NT2/D1 (cell line): Measurements from ENCODE around the gene RELB.
"Not testable (repeated sequence)": the region's sequence is repeated elsewhere in the genome, so short reads cannot be mapped to it uniquely, and the experiment has no call there.

Experiments used
- SUZ12 ChIP-seq: IDR thresholded peaks from 2 replicates; pipeline ENCODE4 v1.6.1; 2011; ENCODE audit not compliant: insufficient read length, insufficient read depth; ENCODE audit errors: extremely low read depth
- YY1 ChIP-seq: IDR thresholded peaks from 2 replicates; pipeline ENCODE4 v1.6.1; 2011; ENCODE audit not compliant: insufficient read length, insufficient read depth
- ZNF274 ChIP-seq: IDR thresholded peaks from 2 replicates; pipeline ENCODE4 v1.6.1; 2011; ENCODE audit warnings: mild to moderate bottlenecking, low read depth, low read length

DNA sequence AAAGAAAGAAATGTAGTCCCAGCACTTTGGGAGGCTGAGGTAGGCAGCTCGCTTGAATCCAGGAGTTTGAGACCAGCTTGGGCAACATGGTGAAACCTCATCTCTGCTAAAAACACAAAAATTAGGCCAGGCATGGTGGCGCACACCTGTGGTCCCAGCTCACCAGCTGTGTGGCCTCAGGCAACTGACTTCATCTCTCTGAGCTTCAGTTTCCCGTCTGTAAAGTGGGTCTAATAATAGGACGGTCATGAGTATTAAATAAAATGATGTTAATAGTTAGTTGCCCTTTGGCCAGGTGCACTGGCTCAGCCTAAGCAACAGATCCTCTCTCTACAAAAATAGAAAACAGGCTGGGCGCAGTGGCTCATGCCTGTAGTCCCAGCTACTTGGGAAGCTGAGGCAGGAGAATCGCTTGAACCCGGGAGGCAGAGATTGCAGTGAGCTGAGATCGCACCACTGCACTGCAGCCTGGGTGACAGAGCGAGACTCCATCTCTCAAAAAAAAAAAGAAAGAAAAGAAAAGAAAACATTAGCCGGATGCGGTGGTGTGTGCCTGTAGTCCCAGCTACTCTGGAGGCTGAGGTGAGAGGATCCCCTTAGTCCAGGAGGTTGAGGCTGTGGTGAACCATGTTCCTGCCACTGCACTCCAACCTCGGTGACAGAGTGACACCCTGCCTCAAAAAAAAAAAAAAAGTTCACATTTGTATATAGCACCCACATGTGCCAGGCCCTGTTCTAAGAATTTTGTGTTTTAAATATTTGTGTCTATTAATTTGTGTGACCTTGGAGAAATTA is 1.9 kb upstream of the RELB start:
- not testable (repeated sequence) for TF ChIP-seq YY1, SUZ12, ZNF274
